Kidney capillary endothelial cell (primary cell): ENCODE results near the gene CIAO2A.
"Not testable (repeated sequence)": the region's sequence is repeated elsewhere in the genome, so short reads cannot be mapped to it uniquely, and the experiment has no call there.

Source experiments
- DNase-seq: peaks from one replicate; pipeline ENCODE4 v3.0.0-alpha.2; 2018; ENCODE audit warnings: low spot score

The CIAO2A gene

GRCh38 chr15:64093627-64094417, at the start of gene CIAO2A:
Gene CIAO2A (minus strand): TSS chr15:64093838. CDS start chr15:64093768, 70 bp downstream.
- peak; percentile 98 for DNase-seq

GRCh38 chr15:64143276-64143675, 49.6 kb upstream of the CIAO2A start:
- DNase-seq, result no peak

GRCh38 chr15:64141798-64142512, 48.3 kb upstream of the CIAO2A start:
- DNase-seq, result no peak

- DNase-seq, result no peak
Measured at GRCh38 chr15:64138331-64138941, 44.8 kb upstream of the CIAO2A start.

GRCh38 chr15:64137226-64137833, 43.7 kb upstream of the CIAO2A start:
- no peak for DNase-seq

- no peak for DNase-seq
Measured at GRCh38 chr15:64136347-64136746, 42.7 kb upstream of the CIAO2A start.

GRCh38 chr15:64134345-64134829, 40.7 kb upstream of the CIAO2A start:
- no peak for DNase-seq

GRCh38 chr15:64133623-64134344, 40.1 kb upstream of the CIAO2A start:
- no peak for DNase-seq

- DNase-seq, result no peak
Measured at GRCh38 chr15:64132217-64132616, 38.6 kb upstream of the CIAO2A start.

GRCh38 chr15:64131547-64131946, 37.9 kb upstream of the CIAO2A start:
- no peak for DNase-seq

GRCh38 chr15:64130159-64130558, 36.5 kb upstream of the CIAO2A start:
- no peak for DNase-seq

- no peak for DNase-seq
Measured at GRCh38 chr15:64127521-64128270, 34.1 kb upstream of the CIAO2A start.

- no peak for DNase-seq
Measured at GRCh38 chr15:64125978-64126377, 32.3 kb upstream of the CIAO2A start.

- no peak for DNase-seq
Measured at GRCh38 chr15:64122936-64123351, 29.3 kb upstream of the CIAO2A start.

GRCh38 chr15:64122444-64122843, 28.8 kb upstream of the CIAO2A start:
- DNase-seq, result no peak

GRCh38 chr15:64121614-64122013, 28.0 kb upstream of the CIAO2A start:
- DNase-seq, result no peak

- not testable (repeated sequence) for DNase-seq
Measured at GRCh38 chr15:64120322-64120721, 26.7 kb upstream of the CIAO2A start.

GRCh38 chr15:64117759-64118487, 24.3 kb upstream of the CIAO2A start:
- DNase-seq, result no peak

GRCh38 chr15:64112904-64113303, 19.3 kb upstream of the CIAO2A start:
- DNase-seq, result no peak

GRCh38 chr15:64112073-64112772, 18.6 kb upstream of the CIAO2A start:
- DNase-seq, result no peak
